GM18517 (cell line): Measurements from ENCODE around the gene FAS.
"Not testable (repeated sequence)": the region's sequence is repeated elsewhere in the genome, so short reads cannot be mapped to it uniquely, and the experiment has no call there.

ENCODE experiments used
- ATAC-seq: cut with Tn5 transposase; IDR thresholded peaks from one replicate; pipeline ENCODE4 v1.9.1; 2021; ENCODE audit warnings: mild to moderate bottlenecking, moderate library complexity; ENCODE audit not compliant: unreplicated experiment

Gene FAS

DNA sequence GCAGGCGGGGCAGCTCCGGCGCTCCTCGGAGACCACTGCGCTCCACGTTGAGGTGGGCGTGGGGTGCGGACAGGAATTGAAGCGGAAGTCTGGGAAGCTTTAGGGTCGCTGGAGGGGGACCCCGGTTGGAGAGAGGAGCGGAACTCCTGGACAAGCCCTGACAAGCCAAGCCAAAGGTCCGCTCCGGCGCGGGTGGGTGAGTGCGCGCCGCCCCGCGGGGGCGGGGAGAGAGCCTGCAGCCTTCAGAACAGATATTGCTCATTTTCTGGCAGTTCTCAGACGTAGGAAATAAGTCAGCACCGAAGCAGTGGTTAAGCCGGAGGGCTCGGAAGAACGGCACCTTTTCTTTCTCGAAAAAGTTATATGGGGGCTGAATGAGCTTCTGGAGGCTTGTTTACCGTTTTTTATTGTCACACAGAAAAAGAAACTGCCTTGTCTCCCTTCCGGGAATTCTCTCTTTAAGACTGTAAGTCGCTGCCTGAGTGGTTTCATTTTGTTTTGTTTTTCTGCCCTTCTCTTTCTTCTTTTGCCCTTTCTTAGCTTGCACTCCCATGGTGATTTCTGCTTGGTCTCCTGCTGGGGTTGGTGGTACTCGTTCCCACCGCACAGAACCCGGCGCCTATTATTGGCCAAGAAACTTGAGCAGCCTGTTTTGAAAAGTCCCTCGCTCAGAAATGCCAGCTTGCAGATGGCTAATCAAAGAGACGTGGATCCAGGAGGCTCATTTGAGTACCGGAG lies 732 bp downstream of the FAS start:
- peak; percentile 20 for ATAC-seq

DNA sequence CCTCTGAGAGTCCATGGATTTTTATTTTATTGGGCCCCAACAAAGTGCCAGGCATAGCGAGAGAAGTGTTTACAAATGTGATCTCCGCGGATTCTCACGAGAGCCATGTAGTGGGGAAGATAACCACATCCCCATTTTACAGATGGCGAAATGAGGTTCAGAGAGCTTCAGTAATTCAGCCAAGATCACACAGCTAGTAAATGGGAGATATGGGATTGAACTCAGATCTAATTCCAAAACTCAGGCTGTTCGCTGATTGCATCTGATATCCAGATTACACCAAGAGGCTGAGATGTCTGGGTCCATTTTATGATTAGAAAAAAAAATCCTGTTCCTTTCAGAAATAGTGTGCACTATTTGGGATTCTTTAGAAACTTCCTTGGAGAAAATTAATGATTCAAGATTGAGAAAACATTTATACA lies 1.3 kb downstream of the FAS start:
- no peak for ATAC-seq

DNA sequence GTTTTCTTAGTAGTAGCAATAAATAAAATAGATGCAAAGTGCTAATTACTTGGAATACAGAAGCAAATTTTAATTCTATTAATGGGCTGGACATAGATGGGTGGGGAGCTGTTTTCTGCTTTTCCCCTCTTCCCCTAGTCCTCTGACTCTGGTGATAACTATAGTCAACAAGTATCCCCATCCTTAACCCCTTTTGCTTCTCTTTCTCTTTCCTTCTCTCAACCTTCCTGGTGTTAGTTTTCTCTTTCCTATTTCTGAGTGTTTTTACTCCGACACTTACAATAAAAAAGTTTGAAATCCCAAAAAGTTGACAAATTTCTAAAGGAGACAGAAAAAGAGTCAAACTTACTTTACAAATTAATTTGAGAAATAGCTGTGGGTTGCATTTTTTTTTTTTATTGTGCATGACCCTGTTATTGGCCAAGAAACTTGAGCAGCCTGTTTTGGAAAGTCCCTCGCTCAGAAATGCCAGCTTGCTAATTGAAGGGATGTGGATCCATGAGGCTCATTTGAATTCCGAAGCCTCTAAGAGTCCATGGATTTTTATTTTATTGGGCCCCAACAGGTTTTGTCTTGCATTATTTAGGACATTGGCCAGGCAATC lies 2.4 kb downstream of the FAS start:
- no peak for ATAC-seq

DNA sequence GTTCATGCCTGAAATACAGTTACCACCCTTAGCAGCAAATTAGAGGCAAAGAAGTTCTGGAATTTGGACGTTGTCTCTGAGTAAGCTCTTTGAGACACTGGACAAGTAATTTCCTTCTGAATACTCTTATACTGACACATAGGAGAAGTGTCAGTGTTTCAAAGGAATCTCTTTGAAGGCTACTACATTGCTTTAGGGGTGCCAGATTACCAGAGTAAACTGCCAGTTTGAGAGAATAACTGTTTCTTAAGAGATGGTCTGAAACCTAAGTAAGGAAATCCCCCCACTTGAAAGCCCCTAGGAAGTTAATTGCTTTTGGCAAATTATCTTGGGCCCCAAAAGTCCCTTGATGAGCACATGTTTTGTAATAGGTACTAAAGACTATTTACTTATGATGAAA lies 3.4 kb downstream of the FAS start:
- no peak for ATAC-seq

DNA sequence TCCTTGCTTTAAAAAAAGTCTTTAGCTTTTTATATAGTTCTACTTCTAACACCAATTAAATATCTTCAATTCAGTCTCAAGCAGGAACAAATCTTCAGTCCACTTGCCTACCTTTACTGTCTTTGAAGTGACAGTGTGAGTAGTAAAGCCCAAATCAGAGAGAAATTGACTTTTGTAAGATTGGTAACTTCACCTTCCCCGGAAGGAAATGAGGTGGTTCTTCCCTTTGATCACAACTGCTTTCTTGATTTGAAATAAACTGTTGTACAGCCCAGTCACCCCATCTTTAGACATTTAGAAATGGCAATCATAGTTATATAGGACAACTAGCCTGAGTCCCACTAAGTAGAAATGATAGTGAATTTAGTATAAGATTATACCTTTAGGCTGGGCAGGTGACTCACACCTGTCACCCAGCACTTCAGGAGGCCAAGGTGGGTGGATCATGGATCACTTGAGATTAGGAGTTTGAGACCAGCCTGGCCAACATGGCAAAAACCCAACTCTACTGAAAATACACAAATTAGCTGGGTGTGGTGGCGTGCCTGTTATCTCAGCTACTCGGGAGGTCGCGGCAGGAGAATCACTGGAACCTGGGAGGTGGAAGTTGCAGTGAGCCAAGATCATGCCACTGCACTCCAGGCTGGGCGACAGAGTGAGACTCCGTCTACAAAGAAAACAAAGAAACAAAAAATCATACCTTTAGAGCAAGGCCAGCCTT lies 4.7 kb downstream of the FAS start:
- ATAC-seq = no peak

DNA sequence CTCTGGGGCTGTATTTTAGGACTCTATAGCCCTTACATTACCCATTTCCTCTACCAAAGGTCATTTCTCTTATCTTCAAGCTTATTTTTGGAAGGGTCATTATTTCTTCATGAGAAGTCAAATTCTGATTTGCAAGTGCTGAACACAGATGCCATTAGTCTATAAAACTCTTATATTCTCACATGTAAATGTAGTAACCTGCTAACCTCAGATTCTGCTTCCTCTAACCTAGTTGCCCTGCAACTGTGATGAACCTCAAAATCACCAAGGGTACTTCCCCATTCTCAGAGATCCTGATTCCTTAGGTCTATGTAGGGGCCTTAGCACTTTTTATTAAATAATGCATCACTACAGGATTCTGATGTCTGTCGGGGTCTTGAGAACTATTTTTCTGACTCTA lies 6.3 kb downstream of the FAS start:
- ATAC-seq = peak; percentile 52

DNA sequence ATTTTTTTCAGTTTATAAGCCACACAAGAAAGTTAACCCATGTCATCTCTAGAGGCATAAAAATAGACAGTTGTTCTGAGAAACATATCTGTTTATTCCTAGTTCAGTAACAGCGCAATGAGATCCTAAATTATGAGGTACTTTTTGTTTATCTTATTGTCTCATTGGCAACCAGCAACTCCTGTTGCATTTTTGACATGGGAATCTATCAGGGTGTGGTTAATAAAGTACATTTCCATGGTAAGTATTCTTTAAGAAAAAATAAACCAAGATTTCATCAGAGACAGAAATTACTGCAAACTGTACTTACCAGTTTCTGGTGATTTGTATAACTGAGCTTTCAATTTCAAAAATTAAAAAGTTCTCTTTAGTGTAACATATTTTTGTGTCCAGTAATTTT lies 9.0 kb downstream of the FAS start:
- ATAC-seq = no peak

DNA sequence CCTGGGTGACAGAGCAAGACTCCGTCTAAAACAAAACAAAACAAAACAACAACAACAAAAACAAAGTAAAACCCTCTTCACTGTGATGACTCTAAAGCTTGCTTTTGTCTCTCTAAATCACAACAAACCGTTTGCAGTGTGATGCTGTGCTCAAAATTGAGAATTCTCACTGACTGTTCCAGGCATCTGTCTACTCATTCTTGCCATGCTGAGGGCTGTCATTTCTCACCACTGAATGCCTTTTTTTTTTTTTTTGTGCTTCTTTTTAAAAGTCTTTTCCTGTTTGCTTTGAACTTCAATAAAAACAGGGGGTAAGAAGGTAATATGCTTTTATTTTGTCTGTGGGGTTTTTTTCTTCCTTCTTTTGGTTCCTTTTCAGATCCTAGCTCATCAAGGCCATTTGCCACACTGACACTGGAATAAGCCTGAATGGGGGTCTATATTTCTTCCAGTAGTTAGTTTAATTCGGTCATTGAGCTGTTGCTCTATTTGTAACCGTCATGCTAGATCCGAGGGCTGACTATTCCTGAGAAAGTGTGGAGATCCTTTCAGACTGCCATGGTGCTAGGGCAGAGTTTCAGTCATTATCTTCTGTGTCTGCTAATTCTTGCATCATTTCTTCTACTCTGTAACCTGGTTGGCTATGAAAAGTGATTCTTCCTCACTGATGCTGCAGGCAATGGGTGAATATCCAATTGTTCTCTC lies 10.6 kb downstream of the FAS start:
- ATAC-seq = no peak

DNA sequence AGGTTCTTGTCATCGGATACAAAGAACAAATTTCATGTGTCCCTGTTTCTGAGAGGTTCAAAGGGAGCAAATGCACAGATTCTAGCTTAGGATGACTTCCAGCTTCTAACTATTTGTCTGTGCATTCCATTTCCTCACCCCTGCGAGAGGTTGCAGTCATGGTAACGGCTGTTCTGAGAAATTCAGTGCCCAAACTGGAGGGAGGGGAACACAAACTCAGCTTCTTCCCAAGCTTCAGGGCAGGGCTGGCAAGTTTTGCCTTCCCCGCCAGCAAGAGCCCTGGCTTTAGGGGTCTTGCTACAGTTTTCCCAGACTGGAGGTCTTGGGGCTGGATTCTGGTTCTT lies 11.1 kb downstream of the FAS start:
- ATAC-seq = no peak

DNA sequence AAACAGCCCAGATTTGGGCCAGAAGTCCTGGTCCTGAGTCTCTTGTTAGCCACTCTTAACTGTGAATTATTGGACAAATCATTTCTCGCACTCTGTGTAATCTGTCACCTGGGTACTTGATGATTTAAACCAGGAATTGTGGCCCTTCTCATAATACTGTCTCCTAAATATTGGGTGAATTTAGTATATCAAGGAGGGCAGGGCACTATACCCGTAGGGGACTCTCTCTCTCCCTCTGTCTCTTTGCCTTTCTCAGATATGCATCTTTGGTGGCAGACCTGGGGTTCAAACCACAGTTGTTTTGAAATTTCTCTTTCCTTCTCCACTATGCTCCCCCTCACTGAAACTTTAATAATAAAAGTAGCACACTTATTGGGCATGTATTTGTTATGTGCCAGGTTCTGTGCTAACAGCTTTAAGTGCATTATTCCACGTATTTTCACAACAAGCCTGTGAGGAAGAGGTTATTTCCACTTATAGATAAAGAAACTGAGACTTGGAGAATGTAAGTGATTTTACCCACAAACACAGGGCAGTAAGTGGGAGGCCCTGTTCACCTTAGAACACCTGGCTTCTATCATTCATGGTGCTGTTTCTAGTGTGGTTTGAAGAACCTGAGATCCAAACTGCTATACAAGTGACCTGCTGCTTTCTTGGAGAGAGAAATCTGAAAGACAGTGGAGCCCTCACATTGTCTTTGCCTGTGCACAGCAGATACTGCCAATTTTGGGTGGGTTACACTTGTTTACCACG lies 11.8 kb downstream of the FAS start:
- no peak for ATAC-seq

DNA sequence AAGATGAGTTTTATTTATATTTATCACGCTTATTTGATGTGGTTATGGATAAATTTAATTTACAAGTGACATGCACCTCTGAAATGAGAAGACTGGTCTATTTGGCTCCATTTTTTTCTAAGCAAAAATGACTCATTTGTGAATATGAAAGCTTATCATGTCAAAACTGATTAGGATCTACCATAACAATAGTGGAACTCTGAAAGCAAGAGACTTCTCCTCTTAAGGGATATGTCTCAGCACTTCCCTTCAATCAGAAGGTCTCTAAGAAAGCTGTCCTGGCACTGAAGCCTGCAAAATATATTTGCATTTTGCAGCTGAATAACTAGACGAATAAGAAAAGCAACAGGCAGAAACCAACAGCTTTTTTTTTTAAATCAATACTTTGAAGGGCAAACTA lies 12.7 kb downstream of the FAS start:
- no peak for ATAC-seq

DNA sequence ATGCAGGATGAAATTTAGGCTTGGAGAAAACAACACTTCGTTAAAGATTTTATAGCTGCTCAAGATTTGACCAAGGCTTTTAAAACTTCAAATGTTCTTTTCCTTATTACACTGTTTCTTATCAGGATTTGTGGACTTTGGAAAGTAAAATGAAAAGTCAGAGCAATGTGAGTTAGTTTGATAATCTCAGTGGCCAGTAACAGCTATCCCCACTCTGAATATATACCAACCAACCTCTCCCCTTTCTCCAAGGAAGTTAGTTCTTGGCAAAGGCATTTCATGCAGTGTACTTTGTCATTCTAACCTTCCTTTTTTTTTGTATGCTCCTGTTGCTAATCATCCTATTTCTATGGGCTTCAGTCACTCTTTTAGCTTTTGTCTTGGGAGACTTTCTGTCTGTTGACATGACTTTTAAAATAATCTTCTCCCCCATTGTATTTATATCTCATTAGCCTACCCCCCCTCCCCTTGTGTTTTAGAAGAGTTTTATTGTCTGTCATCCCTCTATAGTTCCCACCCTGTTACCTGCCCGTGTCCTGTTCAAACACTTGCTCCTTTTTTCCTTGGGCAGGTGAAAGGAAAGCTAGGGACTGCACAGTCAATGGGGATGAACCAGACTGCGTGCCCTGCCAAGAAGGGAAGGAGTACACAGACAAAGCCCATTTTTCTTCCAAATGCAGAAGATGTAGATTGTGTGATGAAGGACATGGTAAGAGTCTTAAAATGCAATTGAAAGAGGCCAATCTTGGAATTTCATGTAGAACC lies 16.7 kb downstream of the FAS start:
- ATAC-seq = no peak

DNA sequence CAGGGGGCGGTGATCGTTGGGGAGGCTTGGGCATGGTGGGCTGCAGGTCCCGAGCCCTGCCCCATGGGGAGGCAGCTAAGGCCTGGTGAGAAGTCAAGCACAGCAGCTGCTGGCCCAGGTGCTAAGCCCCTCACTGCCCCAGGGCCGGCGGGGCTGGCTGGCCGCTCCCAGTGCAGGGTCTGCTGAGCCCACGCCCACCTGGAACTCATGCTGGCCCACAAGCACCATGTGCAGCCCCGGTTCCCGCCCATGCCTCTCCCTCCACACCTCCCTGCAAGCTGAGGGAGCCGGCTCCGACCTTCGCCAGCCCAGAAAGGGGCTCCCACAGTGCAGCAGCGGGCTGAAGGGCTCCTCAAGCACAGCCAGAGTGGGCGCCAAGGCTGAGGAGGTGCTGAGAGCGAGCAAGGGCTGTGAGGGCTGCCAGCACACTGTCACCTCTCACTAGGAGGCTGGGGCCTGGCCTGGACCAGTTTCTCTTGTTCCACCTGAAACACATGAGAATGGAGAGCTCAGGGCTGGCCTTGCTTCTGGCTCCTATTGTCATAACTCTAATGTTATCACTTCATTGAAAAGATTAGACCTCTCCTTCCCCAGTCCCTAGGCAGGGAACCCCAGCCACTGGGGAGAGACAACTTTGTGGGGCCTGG lies 28.2 kb downstream of the FAS start:
- not testable (repeated sequence) for ATAC-seq

DNA sequence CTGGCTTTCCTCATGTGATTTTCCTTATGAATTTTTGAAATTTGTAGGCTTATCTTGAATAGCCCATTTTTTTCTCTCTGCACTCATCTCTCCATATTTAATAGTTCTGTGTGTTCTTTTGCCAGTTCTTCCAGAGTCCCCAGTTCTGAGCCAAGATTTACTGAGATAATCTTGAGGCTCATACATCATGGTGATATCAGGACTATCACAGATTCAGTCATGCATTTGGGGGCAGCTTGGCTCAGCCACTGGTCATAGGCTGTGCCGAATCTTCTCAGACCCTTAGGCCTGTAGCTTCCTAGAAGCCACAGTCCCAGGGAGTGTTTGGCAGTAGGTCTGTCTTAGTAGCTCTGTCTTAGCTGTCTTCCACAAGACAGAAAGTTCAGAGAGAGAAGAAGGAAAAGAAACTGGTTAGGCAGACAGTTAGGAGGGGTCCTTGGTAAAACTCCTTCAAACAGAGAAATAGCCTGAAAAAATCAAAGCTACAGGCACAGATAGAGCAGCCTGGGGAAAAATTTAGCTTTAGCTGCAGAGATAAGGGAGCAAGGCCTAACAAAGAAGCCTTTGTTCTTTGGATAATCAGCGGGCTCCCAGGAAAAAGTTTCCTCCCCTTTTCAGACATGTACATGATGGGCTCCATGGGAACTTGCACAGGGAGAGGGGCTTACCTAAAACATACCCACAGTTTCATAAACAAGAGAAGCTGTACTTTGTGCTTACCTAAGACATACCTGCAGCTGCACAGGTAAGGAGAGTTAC lies 29.1 kb downstream of the FAS start:
- ATAC-seq = no peak

DNA sequence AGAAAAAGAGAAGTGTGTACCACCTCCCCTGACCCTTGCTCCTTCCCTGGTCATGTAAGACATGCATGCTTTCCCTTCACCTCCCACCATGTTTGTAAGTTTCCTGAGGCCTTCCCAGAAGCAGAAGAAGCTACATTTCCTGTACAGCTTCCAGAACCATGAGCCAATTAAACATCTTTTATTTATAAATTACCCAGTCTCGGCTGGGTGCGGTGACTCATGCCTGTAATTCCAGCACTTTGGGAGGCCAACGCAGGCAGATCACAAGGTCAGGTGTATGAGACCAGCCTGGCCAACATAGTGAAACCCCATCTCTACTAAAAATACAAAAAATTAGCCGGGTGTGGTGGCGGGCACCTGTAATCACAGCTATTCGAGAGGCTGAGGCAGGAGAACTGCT lies 30.9 kb downstream of the FAS start:
- ATAC-seq = not testable (repeated sequence)

DNA sequence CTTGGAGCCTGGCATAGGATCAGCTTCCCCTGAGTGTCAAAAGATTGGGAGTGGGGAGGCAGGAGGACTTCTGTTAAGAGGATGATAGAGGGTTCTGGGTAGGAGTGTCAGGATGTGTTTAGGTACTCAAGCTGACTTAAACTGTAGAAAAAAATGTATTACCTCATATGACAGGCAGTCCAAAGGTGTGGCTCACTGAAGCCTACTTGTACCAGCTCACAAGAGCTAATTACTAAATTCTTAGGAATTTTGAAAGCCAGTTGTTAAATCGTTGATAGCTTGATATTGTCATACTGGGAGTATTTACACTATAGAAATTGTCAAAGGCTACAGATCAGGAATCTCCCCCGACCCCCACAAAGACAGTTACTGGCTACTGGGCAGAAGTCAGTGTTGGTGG lies 32.1 kb downstream of the FAS start:
- ATAC-seq = no peak

DNA sequence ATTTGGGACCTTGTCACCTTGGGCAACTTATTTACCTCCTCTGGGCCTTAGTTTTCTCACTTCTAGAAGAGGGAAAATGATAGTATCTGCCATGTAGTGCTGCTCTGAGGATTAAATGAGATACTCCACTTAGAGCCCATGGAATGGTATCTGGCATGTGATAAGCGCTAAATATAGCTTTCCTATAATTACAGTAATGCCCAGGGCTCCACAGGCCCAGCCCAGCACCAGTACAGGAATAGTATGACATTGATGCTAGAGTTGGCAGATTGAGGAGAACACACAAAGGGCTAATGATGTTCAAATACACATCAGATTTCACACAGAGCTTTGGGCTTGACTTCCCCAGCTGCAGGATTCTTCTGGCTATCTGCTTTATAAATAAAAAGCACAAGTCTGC lies 34.9 kb downstream of the FAS start:
- no peak for ATAC-seq

DNA sequence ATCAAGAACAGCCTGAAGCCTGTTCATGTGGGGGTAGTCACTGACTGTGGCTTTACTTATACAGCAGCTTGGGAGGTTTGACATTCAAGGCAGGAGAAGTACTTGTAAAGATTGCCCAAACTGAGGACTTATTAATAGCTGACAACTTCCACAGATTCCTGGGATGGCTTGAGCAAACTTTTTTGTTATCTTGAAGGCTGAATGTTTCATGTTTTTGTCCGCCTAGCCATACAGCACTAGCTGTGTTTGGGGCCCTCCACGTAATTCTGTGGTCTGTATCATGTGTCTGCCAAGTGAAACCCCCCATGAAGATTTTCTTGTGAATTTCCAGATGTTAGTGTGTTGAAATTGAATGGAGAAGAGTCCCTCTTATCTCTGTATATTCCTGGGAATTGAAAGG lies 38.6 kb downstream of the FAS start:
- ATAC-seq = no peak

DNA sequence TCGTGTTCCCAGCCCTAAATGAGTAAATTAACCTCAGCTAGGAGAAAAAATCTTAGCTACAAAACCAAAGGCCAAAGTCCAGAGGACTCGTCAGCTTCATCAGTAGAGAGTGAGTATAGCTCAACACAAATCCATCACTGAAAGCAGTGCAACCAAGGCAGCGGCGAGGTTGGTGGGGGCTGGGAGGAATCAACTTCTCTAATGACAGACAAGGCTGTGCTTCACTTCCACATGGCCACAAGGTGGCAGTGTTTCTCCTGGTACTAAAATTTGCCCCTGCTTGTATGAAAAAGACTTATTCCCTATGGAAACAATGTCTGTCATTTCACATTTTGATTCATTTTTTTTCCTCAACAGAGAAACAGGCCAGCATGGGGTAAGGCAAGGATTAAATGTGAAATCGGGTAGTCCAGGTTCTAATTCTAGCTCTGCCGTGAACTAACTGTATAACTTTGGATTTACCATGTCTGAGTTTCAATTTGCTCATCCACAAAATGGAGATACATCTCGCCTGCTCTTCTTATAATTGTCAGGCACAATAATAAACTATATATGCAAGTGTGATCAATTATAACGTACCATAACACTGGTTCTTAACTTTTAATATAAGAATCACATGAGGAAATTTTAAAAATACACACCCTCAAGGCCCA lies 39.3 kb downstream of the FAS start:
- ATAC-seq = no peak
